GM19035 (cell line): Measurements from ENCODE around the gene MOB1A.
"Not testable (repeated sequence)": the region's sequence is repeated elsewhere in the genome, so short reads cannot be mapped to it uniquely, and the experiment has no call there.

Experiments
- ATAC-seq: cut with Tn5 transposase; IDR thresholded peaks from one replicate; pipeline ENCODE4 v1.9.1; 2021; ENCODE audit not compliant: unreplicated experiment

Gene MOB1A

DNA sequence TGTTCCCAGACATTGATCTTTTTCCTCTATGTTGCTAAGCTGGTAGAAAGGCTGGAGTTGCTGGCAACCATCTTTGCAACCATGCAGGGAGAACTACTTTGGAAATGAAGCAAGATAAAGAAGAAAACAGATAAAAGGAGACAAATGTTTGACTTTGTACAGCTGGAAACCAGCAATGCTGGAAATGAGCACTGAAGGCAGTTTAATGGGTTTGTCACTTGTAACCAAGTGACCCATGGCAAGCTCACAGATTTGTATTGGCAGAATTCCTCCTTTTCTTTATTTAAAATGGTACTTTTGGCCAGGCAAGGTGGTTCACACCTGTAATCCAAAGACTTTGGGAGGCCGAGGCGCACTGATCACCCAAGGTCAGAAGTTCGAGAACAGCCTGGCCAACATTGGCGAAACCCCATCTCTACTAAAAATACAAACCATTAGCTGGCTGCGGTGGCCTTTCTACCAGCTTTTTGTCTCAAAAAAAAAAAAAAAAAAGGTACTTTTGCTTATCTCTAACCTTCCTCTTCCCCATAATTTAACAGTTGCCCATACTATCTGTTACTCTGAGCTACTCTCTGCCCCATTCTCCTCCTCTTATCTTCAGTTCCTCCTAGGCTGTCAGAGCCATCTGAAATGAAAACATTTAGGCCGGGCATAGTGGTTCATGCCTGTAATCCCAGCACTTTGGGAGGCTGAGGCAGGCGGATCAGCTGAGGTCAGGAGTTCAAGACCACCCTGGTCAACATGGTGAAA lies 28.9 kb downstream of the MOB1A start:
- no peak for ATAC-seq

- ATAC-seq, result no peak
These were observed 29.5 kb downstream of the MOB1A start for GRCh38 chr2:74149247-74149525.

- ATAC-seq, result no peak
These were observed 30.0 kb downstream of the MOB1A start for GRCh38 chr2:74148457-74149246.

GRCh38 chr2:74147727-74148456 lies 30.8 kb downstream of the MOB1A start, which contains the start of gene BOLA3:
BOLA3 (minus strand) TSS chr2:74147912; CDS start chr2:74147874, 38 bp downstream.
- peak; percentile 93 for ATAC-seq

GRCh38 chr2:74146929-74147726 lies 31.6 kb downstream of the MOB1A start:
- ATAC-seq, result no peak

- ATAC-seq, result no peak
These were observed 36.3 kb downstream of the MOB1A start for GRCh38 chr2:74142340-74142739.

GRCh38 chr2:74138600-74139323 lies 39.9 kb downstream of the MOB1A start:
- no peak for ATAC-seq

DNA sequence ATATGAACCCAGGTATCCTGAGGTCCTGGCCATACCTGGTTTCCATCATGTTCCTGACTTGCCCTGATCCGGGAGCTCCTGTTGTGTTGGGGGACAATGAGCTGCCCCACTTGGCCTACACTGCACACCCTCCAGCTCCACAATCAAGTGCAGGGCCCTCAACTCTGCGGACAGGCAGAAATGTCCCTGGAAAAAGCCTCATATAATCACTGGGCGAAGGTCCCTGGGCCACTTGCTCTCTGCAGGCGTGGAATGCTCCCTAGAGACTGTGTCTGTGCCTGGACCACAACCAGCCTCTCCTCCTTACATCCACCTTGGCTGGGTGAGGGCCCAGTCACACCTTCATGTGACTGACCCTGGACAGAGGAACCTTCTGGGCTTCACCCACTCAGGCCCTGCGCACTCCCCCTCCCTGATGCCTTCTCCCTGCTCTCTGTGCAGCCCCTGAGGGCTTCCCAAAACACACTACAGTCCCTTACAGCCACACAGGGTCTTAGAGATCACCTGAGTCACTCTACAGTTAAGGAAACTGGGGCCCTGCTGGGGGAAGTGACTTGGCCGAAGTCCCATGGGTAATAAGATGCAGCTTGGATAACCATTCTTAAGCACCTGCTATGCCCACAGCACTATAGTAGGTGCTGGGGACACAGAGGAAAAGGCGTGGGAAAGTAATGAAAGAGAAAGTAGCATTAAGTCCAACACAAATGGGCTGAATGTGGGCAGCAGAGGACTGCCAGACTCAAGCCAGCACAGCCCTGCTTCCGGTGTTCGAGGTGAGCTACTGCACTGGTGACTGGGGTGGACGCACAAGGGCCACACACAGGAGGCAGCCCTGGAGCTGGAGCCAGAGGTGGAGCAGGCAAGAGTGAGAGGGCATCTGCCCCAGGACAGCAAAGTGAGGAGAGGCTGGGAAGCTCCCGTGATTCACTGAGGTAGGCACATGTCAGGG lies 40.8 kb downstream of the MOB1A start:
- no peak for ATAC-seq

DNA sequence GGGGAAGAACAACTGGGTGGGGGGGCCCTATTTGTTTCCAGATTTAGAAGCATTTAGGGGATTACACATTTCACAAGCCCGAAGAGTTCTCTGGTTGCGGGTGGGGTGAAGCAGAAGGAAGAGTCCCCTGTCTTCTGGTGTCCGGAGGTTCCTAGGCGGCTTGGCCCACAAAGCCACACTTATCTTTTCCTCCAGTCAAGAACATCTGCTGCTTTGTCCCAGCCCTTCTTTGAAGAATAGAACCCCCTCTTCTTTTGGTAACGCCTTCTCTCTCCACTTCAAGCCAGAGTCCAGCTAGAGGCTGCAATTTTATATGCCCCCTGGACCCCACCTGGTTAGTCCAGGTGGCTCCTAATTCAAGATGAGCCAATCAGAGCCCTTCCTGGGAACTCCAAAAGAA lies 46.8 kb downstream of the MOB1A start:
- no peak for ATAC-seq

GRCh38 chr2:74130211-74130995 lies 48.3 kb downstream of the MOB1A start:
- no peak for ATAC-seq

DNA sequence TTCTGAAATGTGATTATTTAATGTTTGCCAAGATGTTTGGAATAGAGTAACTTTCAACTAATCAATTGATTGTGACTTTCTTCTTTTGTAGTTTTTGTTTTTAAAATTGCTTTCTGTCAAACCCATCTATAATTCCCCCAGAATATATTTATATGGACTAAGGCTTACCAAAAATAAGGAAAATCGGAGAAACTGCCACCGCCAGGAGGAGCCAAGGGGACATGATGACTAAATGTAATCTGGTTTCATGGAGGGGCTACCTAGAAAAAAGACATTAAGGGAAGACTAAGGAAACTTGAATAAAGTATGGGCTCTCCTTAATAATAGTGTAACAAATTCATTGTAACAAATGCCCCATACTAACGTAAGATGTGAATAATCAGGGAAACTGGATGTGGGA lies 50.5 kb downstream of the MOB1A start:
- no peak for ATAC-seq

GRCh38 chr2:74123955-74124354 lies 54.7 kb downstream of the MOB1A start:
- not testable (repeated sequence) for ATAC-seq

- not testable (repeated sequence) for ATAC-seq
These were observed 56.8 kb downstream of the MOB1A start for GRCh38 chr2:74121846-74122245.

GRCh38 chr2:74119912-74120825 lies 58.5 kb downstream of the MOB1A start:
- peak; percentile 96 for ATAC-seq

DNA sequence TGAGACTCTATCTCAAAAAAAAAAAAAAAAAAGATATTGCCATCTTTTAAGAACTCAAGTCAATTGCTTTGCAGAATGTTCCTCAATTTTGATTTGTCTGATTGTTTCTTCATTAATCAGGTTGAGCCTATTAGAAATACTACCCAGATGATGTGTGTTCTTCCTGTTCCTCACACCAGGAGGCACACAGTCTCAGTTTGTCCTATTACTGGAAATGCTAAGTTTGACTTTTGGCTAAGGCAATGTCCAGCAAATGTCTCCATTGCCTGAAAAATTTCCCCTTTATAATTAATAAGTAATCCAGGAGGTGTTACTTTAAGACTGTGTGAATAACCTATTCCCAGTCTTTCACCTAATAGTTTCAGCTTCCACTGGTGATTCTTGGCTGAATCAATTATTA lies 59.3 kb downstream of the MOB1A start:
- ATAC-seq, result no peak

DNA sequence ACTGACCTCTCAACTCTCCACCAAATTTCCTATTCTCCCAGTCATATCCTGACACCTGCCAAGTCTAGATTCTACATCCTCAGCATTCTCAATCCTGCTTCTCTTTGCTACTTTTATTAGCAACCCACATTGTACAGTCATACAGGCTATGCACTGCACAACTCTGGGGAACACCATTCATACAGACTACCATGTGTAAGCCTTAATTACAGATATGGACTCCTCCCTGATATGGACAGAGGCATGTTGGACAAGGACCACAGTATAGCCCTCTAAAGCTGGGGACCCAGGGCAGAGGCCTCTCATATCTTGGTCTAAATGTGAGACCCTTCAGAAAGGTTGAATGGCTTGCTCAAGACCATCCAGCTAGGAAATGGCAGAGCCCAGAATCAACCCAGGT lies 67.3 kb downstream of the MOB1A start:
- no peak for ATAC-seq

DNA sequence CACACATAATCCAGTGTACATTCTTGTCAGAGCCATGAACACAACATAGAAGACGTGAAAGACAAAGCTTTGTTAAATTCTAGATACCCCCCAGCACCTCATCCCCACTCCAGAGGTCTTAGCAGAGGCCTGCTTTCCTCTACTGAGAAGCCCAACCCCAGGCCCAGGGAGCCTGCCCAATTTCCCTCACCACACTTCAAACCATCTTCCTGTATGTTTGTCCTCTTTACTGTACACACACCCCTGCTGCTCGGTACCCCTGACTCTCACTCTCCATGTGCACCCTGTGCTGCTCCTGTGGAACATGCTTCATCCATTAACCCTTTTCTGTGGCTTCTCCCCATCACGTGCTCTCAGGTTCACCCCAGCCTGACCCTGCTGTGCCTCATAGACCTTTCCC lies 68.1 kb downstream of the MOB1A start:
- no peak for ATAC-seq
